Activated CD4-positive, CD25-positive, alpha-beta regulatory T cell (primary cell): ENCODE measurements around the gene MYO3B.
"Not testable (repeated sequence)": the region's sequence is repeated elsewhere in the genome, so short reads cannot be mapped to it uniquely, and the experiment has no call there.

Experiments used
- DNase-seq, 4 experiments: peaks; one replicate each; lab custom pipeline; 2025; lab: John Stamatoyannopoulos, UW

MYO3B gene

DNA sequence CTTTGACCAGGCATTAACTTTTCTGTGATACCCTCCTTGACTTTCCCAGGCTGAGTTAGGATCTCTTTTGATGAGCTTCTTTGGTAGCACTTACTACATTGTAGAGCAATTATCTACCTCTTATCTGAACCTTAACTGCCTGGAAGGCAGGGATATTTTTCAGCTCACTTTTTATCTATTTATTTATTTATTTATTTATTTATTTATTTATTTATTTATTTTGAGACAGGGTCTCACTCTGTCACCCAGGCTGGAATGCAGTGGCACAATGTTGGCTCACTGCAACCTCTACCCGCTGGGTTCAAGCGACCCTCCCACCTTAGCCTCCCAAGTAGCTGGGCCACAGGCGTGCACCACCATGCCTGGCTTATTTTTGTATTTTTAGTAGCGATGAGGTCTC, 294.6 kb downstream of the MYO3B start:
- DNase-seq = not testable (repeated sequence)

DNA sequence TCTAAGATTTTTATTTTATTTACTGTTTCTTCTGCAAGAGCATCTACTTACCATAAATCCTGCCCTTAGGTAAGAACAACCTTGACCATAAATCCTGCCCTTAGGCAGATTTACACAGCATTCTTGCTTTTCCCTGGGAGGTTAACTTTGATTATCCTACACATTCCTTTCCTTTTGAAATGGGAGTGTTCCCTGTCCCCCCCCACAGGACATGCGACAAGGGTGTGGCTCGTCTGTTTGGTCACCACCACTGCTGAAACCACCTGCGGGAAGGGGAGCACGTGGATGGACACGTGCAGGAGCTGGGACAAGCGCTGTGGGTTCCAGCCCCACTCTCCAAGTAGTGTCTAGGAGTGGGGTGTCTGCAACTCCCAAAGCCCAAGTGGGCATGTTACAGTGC, 297.9 kb downstream of the MYO3B start:
- no peak for DNase-seq

DNA sequence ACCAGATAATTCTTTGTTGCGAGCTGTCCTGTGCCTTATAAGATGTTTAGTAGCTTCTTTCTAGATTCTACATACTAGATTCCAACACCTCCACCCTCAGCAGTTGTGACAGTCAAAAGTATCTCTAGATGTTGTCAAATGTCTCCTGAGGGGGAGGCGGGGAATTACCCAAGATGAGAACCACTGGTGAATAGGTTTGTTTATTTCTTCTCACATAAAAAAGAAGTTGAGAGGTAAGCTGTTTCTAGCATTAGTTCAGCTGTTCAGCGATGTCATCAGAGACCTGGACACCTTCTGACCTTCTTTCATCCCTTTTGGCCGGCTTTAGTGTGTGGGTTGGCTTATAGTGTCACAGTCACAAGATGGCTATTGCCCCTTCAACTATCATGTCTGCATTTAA, 299.7 kb downstream of the MYO3B start:
- no peak for DNase-seq

DNA sequence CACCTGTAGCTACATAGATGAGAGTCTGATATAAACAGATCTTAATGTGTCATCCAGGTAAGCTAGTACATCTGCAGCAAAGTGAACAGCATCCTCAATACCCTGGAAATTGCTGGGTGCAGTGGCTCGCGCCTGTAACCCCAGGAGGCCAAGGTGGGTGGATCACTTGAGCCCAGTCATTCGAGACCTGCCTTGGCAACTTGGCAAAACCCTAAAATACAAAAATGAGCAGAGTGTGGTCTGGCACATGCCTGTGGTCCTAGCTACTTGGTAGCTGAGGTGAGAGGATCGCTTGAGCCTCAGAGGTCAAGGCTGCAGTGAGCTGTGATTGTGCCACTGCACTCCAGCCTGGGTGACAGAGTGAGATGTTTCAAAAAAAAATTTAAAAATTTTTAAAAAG, 303.3 kb downstream of the MYO3B start:
- DNase-seq = no peak

DNA sequence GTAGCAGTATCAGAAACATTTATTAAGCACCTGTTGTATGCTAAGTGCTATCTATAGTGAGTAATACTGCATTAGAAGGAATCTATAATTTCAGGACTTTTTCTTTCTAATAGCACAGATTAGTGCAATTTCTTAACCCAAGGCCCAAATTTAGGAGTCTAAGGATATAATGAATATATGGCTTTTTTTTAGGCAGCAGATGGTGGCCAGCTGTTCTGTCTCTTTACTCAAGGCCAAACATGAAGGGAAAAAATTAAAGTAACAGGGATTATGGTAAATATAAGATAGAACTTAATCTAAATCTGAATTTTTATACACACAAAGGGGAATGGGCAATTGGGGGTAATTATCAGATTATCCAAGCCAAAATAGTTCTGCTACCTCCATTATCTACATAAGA, 306.6 kb downstream of the MYO3B start:
- DNase-seq = no peak

DNA sequence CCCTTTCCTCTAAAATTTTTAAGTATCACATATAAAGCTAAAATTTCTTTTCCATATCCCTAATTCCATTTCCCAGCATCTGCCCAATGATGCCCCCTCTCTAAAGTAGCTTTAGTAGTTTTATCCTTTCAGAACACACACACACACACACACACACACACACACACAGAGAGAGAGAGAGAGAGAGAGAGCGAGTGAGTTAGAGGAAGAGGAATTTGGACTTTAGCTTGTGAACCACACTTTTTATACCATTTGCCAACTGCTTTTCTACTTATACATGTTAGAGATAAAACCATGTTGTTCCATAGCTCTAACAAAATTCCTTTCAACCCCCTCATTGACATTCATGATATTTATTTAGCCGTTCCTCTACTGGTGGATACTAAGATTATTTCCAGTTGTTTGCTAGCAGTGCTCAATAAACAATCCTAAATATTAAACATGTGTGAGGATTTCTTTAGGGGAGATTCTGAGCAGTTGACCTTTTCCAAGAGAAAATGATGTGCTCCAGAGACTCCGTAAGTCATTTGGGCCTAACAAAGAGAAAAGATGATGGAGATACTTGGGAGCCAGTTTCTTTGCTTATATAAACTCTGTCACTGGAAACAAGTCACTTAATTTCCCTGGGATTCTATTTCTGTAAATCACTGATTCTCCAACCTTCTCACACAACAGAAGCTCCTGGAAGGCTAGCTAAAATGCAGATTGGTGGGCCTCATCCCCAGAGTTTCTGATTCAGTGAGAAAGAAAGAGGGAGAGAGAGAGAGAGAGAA, 307.5 kb downstream of the MYO3B start:
- no peak for DNase-seq

DNA sequence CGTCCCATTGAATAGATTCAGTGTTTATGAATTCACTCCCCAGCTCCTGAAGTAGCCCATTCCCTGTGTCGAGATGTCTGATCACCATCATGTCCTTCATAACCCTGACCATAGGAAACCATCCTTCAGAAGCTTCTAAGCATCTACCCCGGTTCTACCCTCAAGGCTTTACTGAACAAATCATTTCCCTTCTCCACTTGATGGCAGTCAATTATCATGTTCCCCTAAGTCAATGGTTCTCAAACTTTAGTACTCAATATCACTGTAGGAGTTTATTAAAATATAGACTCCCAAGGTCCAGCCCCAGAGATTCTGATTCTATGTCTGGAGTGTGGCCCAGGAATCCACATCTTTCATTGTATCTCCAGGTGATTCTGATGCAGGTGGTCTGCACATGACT, 308.8 kb downstream of the MYO3B start:
- no peak for DNase-seq

DNA sequence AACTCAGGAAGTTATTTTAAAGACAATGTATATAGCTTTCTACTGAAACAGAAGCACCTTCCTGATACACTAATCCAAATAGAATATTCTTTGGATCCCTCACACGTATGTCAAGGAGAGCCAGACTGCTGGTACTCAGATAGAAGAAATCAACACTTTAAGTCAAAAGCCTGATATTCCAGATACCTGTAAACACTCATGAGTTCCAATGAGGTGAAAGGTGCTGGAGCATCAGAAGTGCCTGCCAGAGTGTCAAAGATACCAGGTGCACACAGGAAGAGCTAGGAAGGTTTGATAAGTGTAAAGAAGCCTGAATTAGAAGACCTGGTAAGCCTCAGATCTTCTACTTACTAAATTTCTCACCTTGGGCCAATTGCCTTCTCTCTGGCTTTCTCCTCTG, 310.9 kb downstream of the MYO3B start:
- no peak for DNase-seq

DNA sequence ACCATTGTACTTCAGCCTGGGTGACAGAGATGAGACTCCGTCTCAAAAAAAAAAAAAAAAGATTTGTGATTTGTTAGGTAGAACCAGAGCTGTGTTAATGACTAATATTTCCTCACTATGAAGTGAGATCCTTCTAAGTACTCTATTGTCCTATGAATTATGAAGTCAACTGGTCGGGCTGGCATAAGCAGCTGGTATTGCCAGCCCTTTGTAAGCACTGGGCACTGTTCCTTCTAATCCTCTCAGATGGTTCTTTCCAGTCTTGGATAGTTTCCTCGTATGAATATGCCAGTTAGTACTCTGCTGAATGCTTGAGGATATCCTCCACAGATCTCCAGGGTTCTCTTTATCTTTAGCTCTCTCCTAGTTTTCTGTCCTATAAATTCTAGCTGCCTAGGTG, 314.1 kb downstream of the MYO3B start:
- DNase-seq = no peak

DNA sequence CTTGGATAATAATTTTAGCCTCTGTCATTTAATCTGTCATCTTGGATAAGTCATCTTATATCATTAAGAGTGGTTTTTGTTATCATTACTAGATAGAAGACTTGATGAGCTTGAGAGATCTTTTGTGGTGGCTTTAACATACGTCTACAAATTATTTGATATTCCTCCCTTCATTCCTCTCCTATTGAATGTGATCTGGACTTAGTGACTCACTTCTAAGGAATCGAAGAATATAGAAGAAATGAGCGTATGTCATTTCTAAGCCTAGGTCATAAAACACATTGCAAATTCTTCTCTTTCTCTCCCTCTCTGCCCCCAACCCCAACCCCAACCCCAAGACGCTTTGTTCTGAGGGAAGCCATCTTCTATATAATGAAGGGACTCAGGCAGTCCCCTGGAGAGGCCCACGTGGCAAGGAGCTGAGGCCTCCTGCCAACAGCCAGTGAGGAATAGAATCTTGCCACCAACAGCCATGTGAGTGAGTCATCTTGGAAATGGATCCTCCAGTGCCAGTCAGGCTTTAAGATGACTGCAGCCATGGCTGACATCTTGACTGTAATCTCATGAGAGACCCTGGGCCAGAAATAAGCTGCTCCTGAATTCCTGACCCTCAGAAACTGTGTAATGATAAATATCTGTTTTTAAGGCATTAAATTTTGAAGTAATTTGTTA, 315.6 kb downstream of the MYO3B start:
- no peak for DNase-seq

DNA sequence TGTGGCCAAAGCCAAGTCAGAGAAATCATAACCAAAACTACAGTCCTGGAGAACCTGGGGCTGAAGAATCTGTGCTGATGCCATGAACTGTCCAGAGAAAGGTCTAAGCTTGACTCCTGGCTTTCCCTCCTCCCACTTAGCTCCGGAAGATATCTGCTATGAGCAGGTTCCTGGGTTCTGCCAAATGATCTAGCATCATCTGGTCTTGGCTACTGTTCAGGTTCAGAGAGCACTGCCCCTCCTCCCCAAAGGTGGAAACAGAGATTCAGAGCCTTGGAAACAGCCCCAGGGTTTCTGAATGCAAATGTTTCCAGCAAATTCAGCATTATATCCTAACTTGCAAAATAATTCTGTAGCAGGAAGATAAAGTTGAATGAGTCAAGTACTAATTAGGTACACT, 317.9 kb downstream of the MYO3B start:
- no peak for DNase-seq

DNA sequence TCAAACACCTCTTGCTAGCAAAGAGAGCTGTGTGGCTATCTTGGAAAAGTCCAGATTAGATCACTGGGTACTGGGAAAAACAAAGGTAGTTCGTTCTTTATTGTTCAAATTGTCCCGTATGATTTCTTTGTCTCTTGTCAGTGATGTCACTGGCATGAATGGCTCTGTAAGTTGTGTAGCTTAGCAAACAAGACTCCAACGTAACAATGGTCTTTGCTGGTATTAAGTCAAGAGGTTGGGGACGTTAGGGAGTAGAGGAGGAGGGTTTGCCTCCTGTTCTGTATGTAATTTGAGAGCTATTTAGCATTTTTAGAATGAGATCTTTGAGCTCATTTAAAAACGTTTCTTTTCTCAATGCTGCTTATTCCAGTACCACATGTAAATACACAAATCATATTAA, 320.7 kb downstream of the MYO3B start:
- DNase-seq = no peak

DNA sequence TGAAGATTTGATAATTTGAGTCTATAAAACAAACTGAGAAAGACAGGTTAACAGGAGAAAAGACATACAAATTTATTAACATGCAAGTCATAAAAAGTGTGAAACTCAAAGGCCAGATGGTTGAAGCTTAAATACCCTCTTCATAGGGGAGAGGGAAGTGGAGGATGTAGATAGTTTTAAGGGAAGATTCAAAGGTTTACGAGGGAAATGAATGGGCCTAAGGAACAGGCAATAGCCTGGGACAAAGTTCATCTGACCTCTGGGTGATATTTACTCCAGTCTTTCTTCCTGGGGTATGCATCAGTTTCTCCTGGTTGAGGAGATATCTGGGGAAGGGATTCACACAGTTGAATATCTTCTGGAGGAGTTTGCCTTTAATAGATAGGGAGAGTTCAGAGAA, 322.2 kb downstream of the MYO3B start:
- DNase-seq = no peak

DNA sequence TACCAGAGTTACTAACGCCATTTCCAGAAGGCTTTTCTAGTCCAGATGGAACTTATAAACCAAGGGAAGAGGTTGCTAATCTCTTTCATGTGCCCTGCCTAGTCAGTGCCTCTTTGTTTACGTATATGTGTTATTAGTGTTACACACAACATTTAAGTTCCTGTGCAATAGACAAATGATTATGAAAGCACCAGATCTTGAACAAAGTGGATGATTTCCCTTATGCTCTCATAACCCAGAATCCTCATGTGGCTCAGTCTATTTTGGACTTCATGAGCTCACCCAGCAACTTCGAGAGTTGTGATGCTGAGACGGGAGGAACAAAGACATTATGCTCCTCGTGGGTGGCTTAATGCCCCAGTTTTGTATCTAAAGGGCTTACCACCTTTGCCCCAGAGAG, 322.8 kb downstream of the MYO3B start:
- DNase-seq = no peak

DNA sequence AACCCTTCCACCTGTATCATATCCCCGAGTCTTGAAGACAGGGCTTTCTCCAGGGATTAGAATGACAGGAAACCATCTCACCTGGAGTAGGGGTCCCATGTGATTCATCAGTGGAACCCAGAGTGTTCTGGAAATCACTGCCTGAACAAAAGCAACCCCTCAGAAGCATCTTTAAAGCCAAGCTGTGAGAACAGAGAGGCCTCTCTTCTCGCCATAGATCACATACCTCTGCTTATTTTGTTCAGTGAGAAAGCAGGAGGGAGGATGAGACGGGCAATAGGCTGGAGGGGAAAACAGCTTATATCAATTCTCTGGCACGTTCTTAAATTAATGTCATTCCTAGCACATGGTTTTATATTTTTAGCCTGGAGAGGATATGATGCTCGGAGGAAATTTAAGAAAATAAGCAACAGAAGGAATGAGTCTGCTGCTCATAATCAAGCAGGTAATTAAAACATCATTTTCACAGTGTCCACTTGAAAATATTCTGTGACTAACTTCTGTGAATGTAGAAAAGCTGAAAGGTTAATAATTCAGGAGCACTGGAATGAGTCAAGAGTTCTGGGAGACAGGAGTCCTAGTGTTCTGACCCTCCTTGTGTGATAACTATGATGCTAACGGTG, 323.6 kb downstream of the MYO3B start:
- DNase-seq = no peak

DNA sequence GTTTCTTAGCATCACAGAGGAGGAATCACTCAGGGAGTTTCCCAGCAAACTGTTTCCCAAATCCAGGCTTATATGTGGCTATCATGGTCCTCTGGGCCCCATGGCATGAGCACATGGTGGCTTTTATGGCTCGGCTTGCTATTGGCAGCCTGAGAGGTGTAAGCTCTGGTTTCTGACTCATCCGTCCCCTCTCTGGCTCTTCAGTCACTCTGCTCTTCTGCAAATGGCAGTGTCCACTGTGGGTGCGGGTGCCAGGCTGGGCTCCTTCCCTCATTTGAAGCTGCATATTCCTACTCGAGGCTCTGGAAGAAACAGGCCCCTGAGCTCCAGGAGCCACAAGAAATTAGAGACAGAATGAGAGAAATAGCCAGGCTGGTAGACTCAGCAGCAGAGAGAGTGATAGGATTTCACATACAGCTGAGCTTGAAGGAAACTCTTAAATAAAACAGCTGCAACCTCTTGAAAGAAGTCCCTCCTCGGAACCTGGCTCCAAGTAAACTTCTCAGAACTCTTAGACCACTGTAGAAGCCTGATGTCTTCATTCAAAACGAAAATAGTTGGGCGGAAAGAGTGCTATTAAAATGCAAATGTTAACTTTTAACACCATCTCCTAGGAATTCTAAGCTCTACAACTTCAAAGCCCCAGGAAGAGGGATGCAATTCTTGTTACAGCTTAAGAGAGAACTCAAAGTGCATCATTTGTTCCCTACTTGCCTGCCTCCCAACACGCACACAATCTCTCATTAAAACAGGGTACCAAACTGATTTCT, 324.6 kb downstream of the MYO3B start:
- DNase-seq = no peak

DNA sequence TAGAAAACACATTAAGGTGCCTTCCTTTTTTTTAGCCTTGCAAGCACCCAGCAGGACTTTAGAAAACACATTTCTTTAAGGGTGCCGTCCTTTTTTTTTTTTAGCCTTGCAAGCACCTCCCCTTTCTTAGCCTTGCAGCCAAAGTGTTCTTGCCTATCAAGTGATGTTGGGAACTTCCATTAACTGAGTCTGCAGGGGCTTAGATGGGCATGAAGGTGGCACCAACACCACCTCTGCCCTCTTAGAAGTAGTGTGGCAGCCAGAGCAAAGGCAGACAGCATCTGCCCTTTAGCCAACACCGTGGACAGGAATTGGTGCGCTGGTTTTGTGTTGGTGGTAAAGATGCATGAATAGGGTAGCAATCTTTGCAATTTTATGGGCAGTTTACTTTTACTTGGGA, 325.6 kb downstream of the MYO3B start:
- DNase-seq = no peak

DNA sequence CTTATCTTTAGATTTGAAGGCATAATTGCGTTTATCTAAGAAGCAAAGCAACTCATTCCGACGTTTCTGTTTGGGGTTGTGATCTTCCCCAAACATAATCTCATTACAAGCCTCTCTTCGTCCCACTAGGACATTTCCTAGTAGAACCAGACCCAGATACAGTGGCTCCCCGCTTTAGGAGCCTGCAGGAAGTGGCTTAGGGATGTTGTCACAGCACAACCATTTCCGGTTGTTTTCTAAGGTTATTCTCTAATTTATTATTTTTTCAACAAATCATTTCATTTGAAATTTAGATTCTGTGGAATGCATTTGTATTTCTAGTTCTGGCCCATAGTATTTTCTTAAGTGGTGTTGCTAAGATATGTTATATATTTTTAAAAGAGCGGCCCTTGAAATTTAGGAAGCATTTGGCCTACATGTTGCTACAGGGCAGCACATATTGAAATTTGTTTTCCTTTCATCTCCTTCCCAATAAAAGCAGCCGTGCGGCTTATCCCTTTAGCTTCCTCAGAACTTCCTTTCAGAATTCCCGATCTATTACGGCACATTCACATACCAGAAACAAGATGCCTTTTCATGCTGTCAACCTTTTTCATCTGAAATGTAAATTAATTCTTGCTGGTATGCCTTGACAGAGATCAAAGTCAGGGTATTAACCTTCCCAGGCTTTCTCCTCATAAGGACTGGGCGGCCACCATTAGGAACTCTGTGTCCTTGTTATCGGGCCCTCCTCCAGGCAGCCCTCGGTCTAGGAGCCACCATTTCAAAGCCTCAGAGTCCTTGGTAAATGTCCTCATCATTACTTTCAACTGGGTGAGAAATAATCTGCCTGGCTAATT, 326.2 kb downstream of the MYO3B start:
- DNase-seq = no peak

DNA sequence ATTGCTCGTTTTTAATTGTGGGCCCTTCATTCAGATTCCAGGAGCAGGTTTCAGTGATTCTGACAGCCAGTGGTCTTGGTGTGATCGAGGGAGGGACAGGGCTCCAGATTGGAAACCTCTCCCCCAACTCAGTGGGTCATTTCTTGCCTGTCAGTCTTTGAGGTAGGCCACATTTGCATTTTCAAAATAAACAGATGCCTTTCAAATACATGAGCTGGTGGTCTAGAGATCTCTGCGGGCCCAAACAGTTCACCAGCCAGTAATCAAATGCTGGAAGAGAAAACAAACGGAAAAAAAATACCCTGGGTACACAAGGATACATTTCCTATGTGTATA, 326.8 kb downstream of the MYO3B start:
- no peak for DNase-seq

DNA sequence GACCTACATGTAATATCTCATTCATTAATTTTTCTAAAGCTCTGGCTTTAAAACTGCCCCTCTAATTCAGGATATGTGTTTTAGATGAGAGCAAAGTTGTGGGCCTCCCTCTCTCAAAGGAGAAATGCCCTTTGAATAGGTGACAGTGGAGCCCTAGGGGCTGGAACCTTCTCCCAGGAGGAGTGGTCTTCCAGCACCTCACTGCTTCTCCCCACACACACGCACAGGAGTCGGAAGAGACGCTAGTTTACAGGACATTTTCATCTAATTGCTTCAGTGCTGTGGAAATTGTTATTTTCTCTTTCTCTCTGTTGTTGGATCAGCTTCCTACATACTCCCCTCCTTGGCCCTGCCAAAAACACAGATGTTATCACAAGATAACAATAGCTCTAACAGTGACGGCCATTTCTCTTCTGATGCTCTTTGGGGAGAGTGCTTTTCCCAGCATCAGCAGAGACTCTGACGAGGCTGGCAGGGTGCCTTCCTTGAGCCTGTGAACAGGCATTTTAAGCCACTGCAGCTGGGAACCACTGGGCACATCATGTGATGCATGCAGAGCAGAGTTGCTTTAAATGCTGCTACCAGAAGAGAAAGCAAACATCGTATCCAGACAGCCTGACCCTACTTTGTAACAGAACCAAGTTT, 327.8 kb downstream of the MYO3B start:
- DNase-seq = no peak

DNA sequence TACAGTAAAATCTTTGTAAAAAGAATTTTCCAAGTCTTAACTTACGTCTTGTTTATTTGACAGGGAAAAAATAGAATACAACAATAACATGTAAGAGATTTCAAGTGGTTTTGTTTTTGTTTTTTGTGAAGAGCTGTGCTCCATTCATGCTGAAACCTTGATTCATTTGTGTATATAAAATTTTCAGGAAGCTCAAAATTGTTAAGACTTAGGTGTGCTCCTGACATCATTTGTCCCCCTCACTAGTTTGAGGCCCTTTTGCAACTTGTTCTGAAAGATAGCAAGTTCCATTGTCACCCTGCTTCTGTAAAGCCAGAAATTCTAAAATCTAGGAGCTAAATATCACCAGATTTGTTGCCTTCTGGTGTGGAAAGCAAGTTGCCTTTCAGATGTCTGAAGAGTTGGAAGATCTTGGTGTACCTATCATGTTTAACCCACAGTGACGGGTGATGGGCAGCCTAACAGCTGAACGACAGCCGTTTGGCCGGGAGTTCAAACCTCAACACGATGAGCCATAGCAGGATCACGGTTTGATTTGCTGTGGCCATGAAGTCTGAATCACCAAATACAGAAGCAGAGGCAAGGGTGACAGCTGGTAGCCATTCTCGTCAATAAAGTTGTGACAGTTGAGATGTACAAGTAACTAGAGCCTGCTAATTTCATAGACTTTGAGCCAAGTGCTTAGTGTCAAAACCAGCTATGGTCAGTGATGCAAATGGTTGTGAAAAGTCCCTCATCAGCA, 331.7 kb downstream of the MYO3B start:
- no peak for DNase-seq
